ENCODE results near the gene NOC2L.

GRCh38 chr1:932776-933602, 26.1 kb downstream of the NOC2L start:
- TF ChIP-seq, protein P1, sequence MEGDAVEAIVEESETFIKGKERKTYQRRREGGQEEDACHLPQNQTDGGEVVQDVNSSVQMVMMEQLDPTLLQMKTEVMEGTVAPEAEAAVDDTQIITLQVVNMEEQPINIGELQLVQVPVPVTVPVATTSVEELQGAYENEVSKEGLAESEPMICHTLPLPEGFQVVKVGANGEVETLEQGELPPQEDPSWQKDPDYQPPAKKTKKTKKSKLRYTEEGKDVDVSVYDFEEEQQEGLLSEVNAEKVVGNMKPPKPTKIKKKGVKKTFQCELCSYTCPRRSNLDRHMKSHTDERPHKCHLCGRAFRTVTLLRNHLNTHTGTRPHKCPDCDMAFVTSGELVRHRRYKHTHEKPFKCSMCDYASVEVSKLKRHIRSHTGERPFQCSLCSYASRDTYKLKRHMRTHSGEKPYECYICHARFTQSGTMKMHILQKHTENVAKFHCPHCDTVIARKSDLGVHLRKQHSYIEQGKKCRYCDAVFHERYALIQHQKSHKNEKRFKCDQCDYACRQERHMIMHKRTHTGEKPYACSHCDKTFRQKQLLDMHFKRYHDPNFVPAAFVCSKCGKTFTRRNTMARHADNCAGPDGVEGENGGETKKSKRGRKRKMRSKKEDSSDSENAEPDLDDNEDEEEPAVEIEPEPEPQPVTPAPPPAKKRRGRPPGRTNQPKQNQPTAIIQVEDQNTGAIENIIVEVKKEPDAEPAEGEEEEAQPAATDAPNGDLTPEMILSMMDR (IDR thresholded peaks at IDR 0.05) = no peak
- no peak for TF ChIP-seq POLR2A (IDR thresholded peaks at IDR 0.05)
- TF ChIP-seq POLR2AphosphoS5 (IDR thresholded peaks at IDR 0.05) = no peak

Measured in breast epithelium (tissue), 3 donors.